Activated T-helper 2 cell treated with anti-CD3 and anti-CD28 coated beads, Interferon-gamma antibody, Interleukin-2, Interleukin-4, amounts not matched to agents 10 μg/mL and 5 μg/mL and 100 μg/mL, durations not matched to agents 14 hours and 24 hours and 36 hours (primary cell): ENCODE data around the gene TMCO4. TPM values are rescaled to one million over a fixed set of nuclear protein-coding genes. Genes with fewer than 3 reads are reported as not detected.

Experiments
- DNase-seq: peaks from one replicate; pipeline ENCODE4 v3.0.0; 2021; ENCODE audit warnings: low spot score
- H3K27ac Mint-ChIP-seq: one replicate; pipeline ENCODE4 v1.8.0; 2021; ENCODE audit warnings: mixed read lengths
- H3K27me3 Mint-ChIP-seq: one replicate; pipeline ENCODE4 v1.8.0; 2021; ENCODE audit warnings: low read depth, mixed read lengths
- H3K36me3 Mint-ChIP-seq: one replicate; pipeline ENCODE4 v1.8.0; 2021; ENCODE audit warnings: low read depth, mixed read lengths
- H3K4me1 Mint-ChIP-seq: one replicate; pipeline ENCODE4 v1.8.0; 2021; ENCODE audit warnings: low read depth, mixed read lengths
- H3K4me3 Mint-ChIP-seq: one replicate; pipeline ENCODE4 v1.8.0; 2021; ENCODE audit warnings: low read depth, mild to moderate bottlenecking, moderate library complexity, mixed read lengths
- H3K9me3 Mint-ChIP-seq: one replicate; pipeline ENCODE4 v1.8.0; 2021; ENCODE audit warnings: mixed read lengths
- intact Hi-C: fragments of 100-400 bp; cut with micrococcal nuclease; formaldehyde crosslinking; loops from one replicate; pipeline ENCODE4 v1.15.1; 2023
- total RNA-seq: library from RNA; stranded (reverse); gene quantifications from 2 replicates; pipeline ENCODE4 v1.2.3, GENCODE V29; 2022

Gene TMCO4
- total RNA-seq, 1 donor from 2014 or later: 12.9 TPM

GRCh38 chr1:19750101-19750881, 49.4 kb downstream of the TMCO4 start:
- Mint-ChIP-seq H3K4me3 (no peak overlapping the region), H3K9me3 (no peaks in the 10 kb centered on the region), H3K4me1 (no peaks in the 10 kb centered on the region), H3K27ac (no peak overlapping the region), H3K36me3 (peaks cover 3% of the 10 kb centered on the region), H3K27me3 (no peaks in the 10 kb centered on the region)
- no peak for DNase-seq
- intact Hi-C loops: no loop called here

GRCh38 chr1:19749685-19750084, 50.0 kb downstream of the TMCO4 start:
- Mint-ChIP-seq H3K9me3 (no peaks in the 10 kb centered on the region), H3K27me3 (no peaks in the 10 kb centered on the region), H3K36me3 (peaks cover 3% of the 10 kb centered on the region)

GRCh38 chr1:19747761-19748160, 52.0 kb downstream of the TMCO4 start:
- intact Hi-C loops: no loop called here
- H3K9me3 Mint-ChIP-seq: no peaks in the 10 kb centered on the region
- no peak for DNase-seq
- H3K36me3 Mint-ChIP-seq: peaks cover 3% of the 10 kb centered on the region
- H3K27ac Mint-ChIP-seq: no peak overlapping the region
- no peaks in the 10 kb centered on the region for H3K4me1 Mint-ChIP-seq
- H3K4me3 Mint-ChIP-seq: no peak overlapping the region
- H3K27me3 Mint-ChIP-seq: no peaks in the 10 kb centered on the region

More at GRCh38 chr1:19749685-19750084, 50.0 kb downstream of the TMCO4 start:
- H3K27ac Mint-ChIP-seq: no peak overlapping the region
- no peaks in the 10 kb centered on the region for H3K4me1 Mint-ChIP-seq
- H3K4me3 Mint-ChIP-seq: no peak overlapping the region
- no peak for DNase-seq
- intact Hi-C loops: no loop called here

- no peak for DNase-seq
- no peaks in the 10 kb centered on the region for H3K9me3 Mint-ChIP-seq
- intact Hi-C loops: no loop called here
- H3K4me1 Mint-ChIP-seq: no peaks in the 10 kb centered on the region
- no peak overlapping the region for H3K4me3 Mint-ChIP-seq
- H3K27ac Mint-ChIP-seq: no peak overlapping the region
- no peaks in the 10 kb centered on the region for H3K27me3 Mint-ChIP-seq
- H3K36me3 Mint-ChIP-seq: no peaks in the 10 kb centered on the region
Measured at GRCh38 chr1:19744886-19745285, 54.8 kb downstream of the TMCO4 start.

GRCh38 chr1:19744335-19744743, 55.4 kb downstream of the TMCO4 start:
- intact Hi-C loops: no loop called here
- H3K27me3 Mint-ChIP-seq: no peaks in the 10 kb centered on the region
- no peak overlapping the region for H3K27ac Mint-ChIP-seq
- H3K4me3 Mint-ChIP-seq: no peak overlapping the region
- H3K4me1 Mint-ChIP-seq: no peaks in the 10 kb centered on the region
- no peaks in the 10 kb centered on the region for H3K9me3 Mint-ChIP-seq
- H3K36me3 Mint-ChIP-seq: no peaks in the 10 kb centered on the region
- DNase-seq: no peak

- Mint-ChIP-seq H3K4me3 (no peak overlapping the region), H3K36me3 (no peaks in the 10 kb centered on the region), H3K9me3 (no peaks in the 10 kb centered on the region), H3K27me3 (no peaks in the 10 kb centered on the region), H3K27ac (no peak overlapping the region), H3K4me1 (no peaks in the 10 kb centered on the region)
- no peak for DNase-seq
- intact Hi-C loops: no loop called here
Measured at GRCh38 chr1:19743793-19744192, 55.9 kb downstream of the TMCO4 start.

GRCh38 chr1:19743180-19743579, 56.5 kb downstream of the TMCO4 start:
- H3K36me3 Mint-ChIP-seq: no peaks in the 10 kb centered on the region
- H3K4me3 Mint-ChIP-seq: no peak overlapping the region
- H3K4me1 Mint-ChIP-seq: no peaks in the 10 kb centered on the region
- intact Hi-C loops: no loop called here
- no peak for DNase-seq
- no peaks in the 10 kb centered on the region for H3K27me3 Mint-ChIP-seq
- H3K27ac Mint-ChIP-seq: no peak overlapping the region
- H3K9me3 Mint-ChIP-seq: no peaks in the 10 kb centered on the region

- intact Hi-C loops: no loop called here
- no peaks in the 10 kb centered on the region for H3K27me3 Mint-ChIP-seq
- no peak for DNase-seq
- no peak overlapping the region for H3K4me3 Mint-ChIP-seq
- no peaks in the 10 kb centered on the region for H3K9me3 Mint-ChIP-seq
- no peak overlapping the region for H3K27ac Mint-ChIP-seq
- H3K4me1 Mint-ChIP-seq: no peaks in the 10 kb centered on the region
- H3K36me3 Mint-ChIP-seq: no peaks in the 10 kb centered on the region
Measured at GRCh38 chr1:19739628-19740027, 60.1 kb downstream of the TMCO4 start.

GRCh38 chr1:19738669-19739068, 61.0 kb downstream of the TMCO4 start:
- Mint-ChIP-seq H3K4me3 (no peak overlapping the region), H3K27me3 (no peaks in the 10 kb centered on the region), H3K9me3 (no peaks in the 10 kb centered on the region), H3K27ac (no peak overlapping the region), H3K4me1 (no peaks in the 10 kb centered on the region), H3K36me3 (no peaks in the 10 kb centered on the region)
- intact Hi-C loops: no loop called here
- no peak for DNase-seq

GRCh38 chr1:19738076-19738475, 61.6 kb downstream of the TMCO4 start:
- Mint-ChIP-seq H3K4me3 (no peak overlapping the region), H3K27me3 (no peaks in the 10 kb centered on the region), H3K36me3 (no peaks in the 10 kb centered on the region), H3K9me3 (no peaks in the 10 kb centered on the region), H3K27ac (no peak overlapping the region), H3K4me1 (no peaks in the 10 kb centered on the region)
- no peak for DNase-seq
- intact Hi-C loops: no loop called here

- Mint-ChIP-seq H3K36me3 (no peaks in the 10 kb centered on the region), H3K4me3 (no peak overlapping the region), H3K27me3 (no peaks in the 10 kb centered on the region), H3K27ac (no peak overlapping the region), H3K9me3 (no peaks in the 10 kb centered on the region), H3K4me1 (no peaks in the 10 kb centered on the region)
- DNase-seq: no peak
- intact Hi-C loops: no loop called here
Measured at GRCh38 chr1:19737104-19737825, 62.5 kb downstream of the TMCO4 start.

- DNase-seq: no peak
- Mint-ChIP-seq H3K9me3 (no peaks in the 10 kb centered on the region), H3K4me1 (no peaks in the 10 kb centered on the region), H3K4me3 (no peak overlapping the region), H3K27ac (no peak overlapping the region), H3K27me3 (no peaks in the 10 kb centered on the region), H3K36me3 (no peaks in the 10 kb centered on the region)
- intact Hi-C loops: no loop called here
Measured at GRCh38 chr1:19735440-19736127, 64.1 kb downstream of the TMCO4 start.

GRCh38 chr1:19734472-19734999, 65.2 kb downstream of the TMCO4 start:
- Mint-ChIP-seq H3K27me3 (no peaks in the 10 kb centered on the region), H3K4me1 (no peaks in the 10 kb centered on the region), H3K4me3 (no peak overlapping the region), H3K36me3 (peaks cover 6% of the 10 kb centered on the region), H3K27ac (no peak overlapping the region), H3K9me3 (peaks cover 7% of the 10 kb centered on the region)
- intact Hi-C loops: no loop called here
- no peak for DNase-seq
